ENCODE measurements around the gene ZNF80.
A peak's percentile ranks its signal among the peaks of the same experiment; 100 is the strongest.

Gene ZNF80

GRCh38 chr3:114218578-114219185, 18.7 kb downstream of the ZNF80 start:
- DNase-seq: peak; percentile 36

GRCh38 chr3:114218006-114218405, 19.4 kb downstream of the ZNF80 start:
- DNase-seq: peak; percentile 27

GRCh38 chr3:114217266-114217665, 20.1 kb downstream of the ZNF80 start:
- DNase-seq: no peak

- DNase-seq: no peak
Observed at GRCh38 chr3:114216186-114216970, 21.0 kb downstream of the ZNF80 start.

GRCh38 chr3:114214542-114215341, 22.6 kb downstream of the ZNF80 start:
- peak; percentile 57 for DNase-seq

GRCh38 chr3:114213627-114214541, 23.5 kb downstream of the ZNF80 start:
- DNase-seq: peak; percentile 83

GRCh38 chr3:114213292-114213626, 24.1 kb downstream of the ZNF80 start:
- no peak for DNase-seq

- no peak for DNase-seq
Observed at GRCh38 chr3:114212646-114213045, 24.7 kb downstream of the ZNF80 start.

GRCh38 chr3:114207768-114208167, 29.6 kb downstream of the ZNF80 start:
- DNase-seq: no peak

GRCh38 chr3:114206342-114206741, 31.0 kb downstream of the ZNF80 start:
- no peak for DNase-seq

GRCh38 chr3:114205541-114205940, 31.8 kb downstream of the ZNF80 start:
- no peak for DNase-seq

- no peak for DNase-seq
Observed at GRCh38 chr3:114194750-114195149, 42.6 kb downstream of the ZNF80 start.

- DNase-seq: no peak
Observed at GRCh38 chr3:114192136-114192535, 45.2 kb downstream of the ZNF80 start.

GRCh38 chr3:114186501-114186900, 50.9 kb downstream of the ZNF80 start:
- no peak for DNase-seq

Data from CD4-positive, alpha-beta T cell treated with Interleukin-6 for 4 hours (primary cell).